ENCODE results near the gene DNAJB14. TPM values are rescaled to one million over a fixed set of nuclear protein-coding genes. Genes with fewer than 3 reads are reported as not detected.
A peak's percentile ranks its signal among the peaks of the same experiment; 100 is the strongest.

DNAJB14 gene
- total RNA-seq, 1 experiment from 2014 or later, result 39.9 TPM

DNA sequence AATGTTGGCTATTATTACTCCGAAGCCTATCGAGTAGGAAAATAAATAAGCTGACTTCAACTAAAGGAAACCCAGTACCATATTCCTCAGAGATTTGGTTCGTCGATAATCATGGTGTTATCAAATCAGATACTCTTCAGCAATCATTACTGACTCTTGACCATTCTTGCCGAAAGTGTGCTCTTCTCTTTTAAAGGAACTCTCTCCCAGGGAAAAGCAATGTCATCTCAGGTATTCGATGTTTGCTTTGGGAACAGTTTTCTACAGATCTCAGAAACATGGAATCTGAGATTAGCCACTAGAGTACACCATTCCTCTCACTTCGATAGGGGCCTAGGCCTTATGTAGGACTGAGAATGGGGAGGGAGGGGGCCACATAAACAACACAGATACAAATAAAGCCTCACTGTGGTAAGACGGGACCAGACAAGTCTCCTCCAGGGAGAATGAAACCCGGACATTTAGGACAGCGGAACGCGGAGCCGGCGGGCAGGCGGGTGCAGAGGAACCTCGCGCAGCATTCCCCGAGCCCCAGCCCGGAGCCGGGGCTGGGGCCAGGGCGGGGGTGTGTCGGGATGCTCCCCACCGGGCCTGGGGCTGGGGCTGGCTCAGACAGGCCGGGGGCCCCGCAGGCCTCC, 581 bp downstream of the DNAJB14 start:
- peaks cover 26% of the 10 kb centered on the region for H3K4me1 Mint-ChIP-seq
- peak; percentile 60 for DNase-seq (ENCODE audit: low spot score)
- CTCF ChIA-PET, result interaction anchor here (0.7 to 0.9 kb wide), 2 partner anchors 24 to 148 kb away, joined by 3 read pairs; no protein-coding TSS in a partner anchor
- H3K27me3 Mint-ChIP-seq (ENCODE audit: low read depth), result no peaks in the 10 kb centered on the region
- ATAC-seq, result peak; percentile 1
- no peak for TF ChIP-seq NFYB (CRISPR knock-in tag; conservative IDR thresholded peaks at IDR 0.05; ENCODE audit: low read depth)
- TF ChIP-seq, protein P1, sequence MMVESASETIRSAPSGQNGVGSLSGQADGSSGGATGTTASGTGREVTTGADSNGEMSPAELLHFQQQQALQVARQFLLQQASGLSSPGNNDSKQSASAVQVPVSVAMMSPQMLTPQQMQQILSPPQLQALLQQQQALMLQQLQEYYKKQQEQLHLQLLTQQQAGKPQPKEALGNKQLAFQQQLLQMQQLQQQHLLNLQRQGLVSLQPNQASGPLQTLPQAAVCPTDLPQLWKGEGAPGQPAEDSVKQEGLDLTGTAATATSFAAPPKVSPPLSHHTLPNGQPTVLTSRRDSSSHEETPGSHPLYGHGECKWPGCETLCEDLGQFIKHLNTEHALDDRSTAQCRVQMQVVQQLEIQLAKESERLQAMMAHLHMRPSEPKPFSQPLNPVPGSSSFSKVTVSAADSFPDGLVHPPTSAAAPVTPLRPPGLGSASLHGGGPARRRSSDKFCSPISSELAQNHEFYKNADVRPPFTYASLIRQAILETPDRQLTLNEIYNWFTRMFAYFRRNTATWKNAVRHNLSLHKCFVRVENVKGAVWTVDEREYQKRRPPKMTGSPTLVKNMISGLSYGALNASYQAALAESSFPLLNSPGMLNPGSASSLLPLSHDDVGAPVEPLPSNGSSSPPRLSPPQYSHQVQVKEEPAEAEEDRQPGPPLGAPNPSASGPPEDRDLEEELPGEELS (CRISPR knock-in tag; IDR thresholded peaks at IDR 0.05), result no peak
- TF ChIP-seq CREM (CRISPR knock-in tag; IDR thresholded peaks at IDR 0.05), result no peak
- no peak for TF ChIP-seq ZNF232 (CRISPR knock-in tag; IDR thresholded peaks at IDR 0.05)
- no peak for TF ChIP-seq SMAD4 (CRISPR knock-in tag; IDR thresholded peaks at IDR 0.05)
- TF ChIP-seq, protein P2, sequence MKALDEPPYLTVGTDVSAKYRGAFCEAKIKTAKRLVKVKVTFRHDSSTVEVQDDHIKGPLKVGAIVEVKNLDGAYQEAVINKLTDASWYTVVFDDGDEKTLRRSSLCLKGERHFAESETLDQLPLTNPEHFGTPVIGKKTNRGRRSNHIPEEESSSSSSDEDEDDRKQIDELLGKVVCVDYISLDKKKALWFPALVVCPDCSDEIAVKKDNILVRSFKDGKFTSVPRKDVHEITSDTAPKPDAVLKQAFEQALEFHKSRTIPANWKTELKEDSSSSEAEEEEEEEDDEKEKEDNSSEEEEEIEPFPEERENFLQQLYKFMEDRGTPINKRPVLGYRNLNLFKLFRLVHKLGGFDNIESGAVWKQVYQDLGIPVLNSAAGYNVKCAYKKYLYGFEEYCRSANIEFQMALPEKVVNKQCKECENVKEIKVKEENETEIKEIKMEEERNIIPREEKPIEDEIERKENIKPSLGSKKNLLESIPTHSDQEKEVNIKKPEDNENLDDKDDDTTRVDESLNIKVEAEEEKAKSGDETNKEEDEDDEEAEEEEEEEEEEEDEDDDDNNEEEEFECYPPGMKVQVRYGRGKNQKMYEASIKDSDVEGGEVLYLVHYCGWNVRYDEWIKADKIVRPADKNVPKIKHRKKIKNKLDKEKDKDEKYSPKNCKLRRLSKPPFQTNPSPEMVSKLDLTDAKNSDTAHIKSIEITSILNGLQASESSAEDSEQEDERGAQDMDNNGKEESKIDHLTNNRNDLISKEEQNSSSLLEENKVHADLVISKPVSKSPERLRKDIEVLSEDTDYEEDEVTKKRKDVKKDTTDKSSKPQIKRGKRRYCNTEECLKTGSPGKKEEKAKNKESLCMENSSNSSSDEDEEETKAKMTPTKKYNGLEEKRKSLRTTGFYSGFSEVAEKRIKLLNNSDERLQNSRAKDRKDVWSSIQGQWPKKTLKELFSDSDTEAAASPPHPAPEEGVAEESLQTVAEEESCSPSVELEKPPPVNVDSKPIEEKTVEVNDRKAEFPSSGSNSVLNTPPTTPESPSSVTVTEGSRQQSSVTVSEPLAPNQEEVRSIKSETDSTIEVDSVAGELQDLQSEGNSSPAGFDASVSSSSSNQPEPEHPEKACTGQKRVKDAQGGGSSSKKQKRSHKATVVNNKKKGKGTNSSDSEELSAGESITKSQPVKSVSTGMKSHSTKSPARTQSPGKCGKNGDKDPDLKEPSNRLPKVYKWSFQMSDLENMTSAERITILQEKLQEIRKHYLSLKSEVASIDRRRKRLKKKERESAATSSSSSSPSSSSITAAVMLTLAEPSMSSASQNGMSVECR (CRISPR knock-in tag; IDR thresholded peaks at IDR 0.05; ENCODE audit: borderline replicate concordance), result no peak
- TF ChIP-seq, protein P3, sequence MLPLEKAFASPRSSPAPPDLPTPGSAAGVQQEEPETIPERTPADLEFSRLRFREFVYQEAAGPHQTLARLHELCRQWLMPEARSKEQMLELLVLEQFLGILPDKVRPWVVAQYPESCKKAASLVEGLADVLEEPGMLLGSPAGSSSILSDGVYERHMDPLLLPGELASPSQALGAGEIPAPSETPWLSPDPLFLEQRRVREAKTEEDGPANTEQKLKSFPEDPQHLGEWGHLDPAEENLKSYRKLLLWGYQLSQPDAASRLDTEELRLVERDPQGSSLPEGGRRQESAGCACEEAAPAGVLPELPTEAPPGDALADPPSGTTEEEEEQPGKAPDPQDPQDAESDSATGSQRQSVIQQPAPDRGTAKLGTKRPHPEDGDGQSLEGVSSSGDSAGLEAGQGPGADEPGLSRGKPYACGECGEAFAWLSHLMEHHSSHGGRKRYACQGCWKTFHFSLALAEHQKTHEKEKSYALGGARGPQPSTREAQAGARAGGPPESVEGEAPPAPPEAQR (CRISPR knock-in tag; IDR thresholded peaks at IDR 0.05), result no peak
- no peak for TF ChIP-seq NFATC4 (CRISPR knock-in tag; IDR thresholded peaks at IDR 0.05)
- TF ChIP-seq, protein P4, sequence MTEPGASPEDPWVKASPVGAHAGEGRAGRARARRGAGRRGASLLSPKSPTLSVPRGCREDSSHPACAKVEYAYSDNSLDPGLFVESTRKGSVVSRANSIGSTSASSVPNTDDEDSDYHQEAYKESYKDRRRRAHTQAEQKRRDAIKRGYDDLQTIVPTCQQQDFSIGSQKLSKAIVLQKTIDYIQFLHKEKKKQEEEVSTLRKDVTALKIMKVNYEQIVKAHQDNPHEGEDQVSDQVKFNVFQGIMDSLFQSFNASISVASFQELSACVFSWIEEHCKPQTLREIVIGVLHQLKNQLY (CRISPR knock-in tag; IDR thresholded peaks at IDR 0.05), result no peak
- TF ChIP-seq KAT7 (CRISPR knock-in tag; IDR thresholded peaks at IDR 0.05; ENCODE audit: borderline replicate concordance), result no peak
- no peak for TF ChIP-seq JAZF1 (CRISPR knock-in tag; IDR thresholded peaks at IDR 0.05)
- TF ChIP-seq, protein P5, sequence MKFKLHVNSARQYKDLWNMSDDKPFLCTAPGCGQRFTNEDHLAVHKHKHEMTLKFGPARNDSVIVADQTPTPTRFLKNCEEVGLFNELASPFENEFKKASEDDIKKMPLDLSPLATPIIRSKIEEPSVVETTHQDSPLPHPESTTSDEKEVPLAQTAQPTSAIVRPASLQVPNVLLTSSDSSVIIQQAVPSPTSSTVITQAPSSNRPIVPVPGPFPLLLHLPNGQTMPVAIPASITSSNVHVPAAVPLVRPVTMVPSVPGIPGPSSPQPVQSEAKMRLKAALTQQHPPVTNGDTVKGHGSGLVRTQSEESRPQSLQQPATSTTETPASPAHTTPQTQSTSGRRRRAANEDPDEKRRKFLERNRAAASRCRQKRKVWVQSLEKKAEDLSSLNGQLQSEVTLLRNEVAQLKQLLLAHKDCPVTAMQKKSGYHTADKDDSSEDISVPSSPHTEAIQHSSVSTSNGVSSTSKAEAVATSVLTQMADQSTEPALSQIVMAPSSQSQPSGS (CRISPR knock-in tag; IDR thresholded peaks at IDR 0.05; ENCODE audit: borderline replicate concordance, low read depth), result no peak
- TF ChIP-seq, protein P6, sequence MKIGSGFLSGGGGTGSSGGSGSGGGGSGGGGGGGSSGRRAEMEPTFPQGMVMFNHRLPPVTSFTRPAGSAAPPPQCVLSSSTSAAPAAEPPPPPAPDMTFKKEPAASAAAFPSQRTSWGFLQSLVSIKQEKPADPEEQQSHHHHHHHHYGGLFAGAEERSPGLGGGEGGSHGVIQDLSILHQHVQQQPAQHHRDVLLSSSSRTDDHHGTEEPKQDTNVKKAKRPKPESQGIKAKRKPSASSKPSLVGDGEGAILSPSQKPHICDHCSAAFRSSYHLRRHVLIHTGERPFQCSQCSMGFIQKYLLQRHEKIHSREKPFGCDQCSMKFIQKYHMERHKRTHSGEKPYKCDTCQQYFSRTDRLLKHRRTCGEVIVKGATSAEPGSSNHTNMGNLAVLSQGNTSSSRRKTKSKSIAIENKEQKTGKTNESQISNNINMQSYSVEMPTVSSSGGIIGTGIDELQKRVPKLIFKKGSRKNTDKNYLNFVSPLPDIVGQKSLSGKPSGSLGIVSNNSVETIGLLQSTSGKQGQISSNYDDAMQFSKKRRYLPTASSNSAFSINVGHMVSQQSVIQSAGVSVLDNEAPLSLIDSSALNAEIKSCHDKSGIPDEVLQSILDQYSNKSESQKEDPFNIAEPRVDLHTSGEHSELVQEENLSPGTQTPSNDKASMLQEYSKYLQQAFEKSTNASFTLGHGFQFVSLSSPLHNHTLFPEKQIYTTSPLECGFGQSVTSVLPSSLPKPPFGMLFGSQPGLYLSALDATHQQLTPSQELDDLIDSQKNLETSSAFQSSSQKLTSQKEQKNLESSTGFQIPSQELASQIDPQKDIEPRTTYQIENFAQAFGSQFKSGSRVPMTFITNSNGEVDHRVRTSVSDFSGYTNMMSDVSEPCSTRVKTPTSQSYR (CRISPR knock-in tag; IDR thresholded peaks at IDR 0.05), result no peak
- TF ChIP-seq, protein P7, sequence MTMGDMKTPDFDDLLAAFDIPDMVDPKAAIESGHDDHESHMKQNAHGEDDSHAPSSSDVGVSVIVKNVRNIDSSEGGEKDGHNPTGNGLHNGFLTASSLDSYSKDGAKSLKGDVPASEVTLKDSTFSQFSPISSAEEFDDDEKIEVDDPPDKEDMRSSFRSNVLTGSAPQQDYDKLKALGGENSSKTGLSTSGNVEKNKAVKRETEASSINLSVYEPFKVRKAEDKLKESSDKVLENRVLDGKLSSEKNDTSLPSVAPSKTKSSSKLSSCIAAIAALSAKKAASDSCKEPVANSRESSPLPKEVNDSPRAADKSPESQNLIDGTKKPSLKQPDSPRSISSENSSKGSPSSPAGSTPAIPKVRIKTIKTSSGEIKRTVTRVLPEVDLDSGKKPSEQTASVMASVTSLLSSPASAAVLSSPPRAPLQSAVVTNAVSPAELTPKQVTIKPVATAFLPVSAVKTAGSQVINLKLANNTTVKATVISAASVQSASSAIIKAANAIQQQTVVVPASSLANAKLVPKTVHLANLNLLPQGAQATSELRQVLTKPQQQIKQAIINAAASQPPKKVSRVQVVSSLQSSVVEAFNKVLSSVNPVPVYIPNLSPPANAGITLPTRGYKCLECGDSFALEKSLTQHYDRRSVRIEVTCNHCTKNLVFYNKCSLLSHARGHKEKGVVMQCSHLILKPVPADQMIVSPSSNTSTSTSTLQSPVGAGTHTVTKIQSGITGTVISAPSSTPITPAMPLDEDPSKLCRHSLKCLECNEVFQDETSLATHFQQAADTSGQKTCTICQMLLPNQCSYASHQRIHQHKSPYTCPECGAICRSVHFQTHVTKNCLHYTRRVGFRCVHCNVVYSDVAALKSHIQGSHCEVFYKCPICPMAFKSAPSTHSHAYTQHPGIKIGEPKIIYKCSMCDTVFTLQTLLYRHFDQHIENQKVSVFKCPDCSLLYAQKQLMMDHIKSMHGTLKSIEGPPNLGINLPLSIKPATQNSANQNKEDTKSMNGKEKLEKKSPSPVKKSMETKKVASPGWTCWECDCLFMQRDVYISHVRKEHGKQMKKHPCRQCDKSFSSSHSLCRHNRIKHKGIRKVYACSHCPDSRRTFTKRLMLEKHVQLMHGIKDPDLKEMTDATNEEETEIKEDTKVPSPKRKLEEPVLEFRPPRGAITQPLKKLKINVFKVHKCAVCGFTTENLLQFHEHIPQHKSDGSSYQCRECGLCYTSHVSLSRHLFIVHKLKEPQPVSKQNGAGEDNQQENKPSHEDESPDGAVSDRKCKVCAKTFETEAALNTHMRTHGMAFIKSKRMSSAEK (CRISPR knock-in tag; IDR thresholded peaks at IDR 0.05; ENCODE audit: borderline replicate concordance), result no peak
- TF ChIP-seq PRRX2 (CRISPR knock-in tag; IDR thresholded peaks at IDR 0.05), result no peak
- TF ChIP-seq GRHL2 (CRISPR knock-in tag; IDR thresholded peaks at IDR 0.05; ENCODE audit: insufficient replicate concordance, severe bottlenecking), result no peak
- TF ChIP-seq ZNF396 (CRISPR knock-in tag; IDR thresholded peaks at IDR 0.05; ENCODE audit: borderline replicate concordance), result no peak
- no peak for TF ChIP-seq SOX15 (CRISPR knock-in tag; IDR thresholded peaks at IDR 0.05)
- peaks cover 3% of the 10 kb centered on the region; the same call in 1 of the 2 replicates for H3K36me3 Mint-ChIP-seq
- H3K4me3 Mint-ChIP-seq, result peak overlapping the region; percentile 99
- peak overlapping the region; percentile 98 for H3K27ac Mint-ChIP-seq
- no peaks in the 10 kb centered on the region for H3K9me3 Mint-ChIP-seq
- POLR2A ChIA-PET, result interaction anchor here (2.0 kb wide), 1 partner anchor 51 kb away, joined by 10 read pairs; the partner anchor contains the start of gene LAMTOR3

Data from WTC11 (cell line).